K562 (cell line): ENCODE measurements around the gene CNPY4. TPM values are rescaled to one million over a fixed set of nuclear protein-coding genes. Genes with fewer than 3 reads are reported as not detected.

Experiments used
- BCL6 ChIP-seq: fragments of 250-450 bp; sonication (Bioruptor Pico); IDR thresholded peaks from 2 replicates; pipeline ENCODE4 v1.4.0; 2020
- CAMTA2 ChIP-seq: fragments of 250-450 bp; sonication (Bioruptor Pico); conservative IDR thresholded peaks from 2 replicates; pipeline ENCODE4 v1.5.1; 2022
- CBFA2T3 ChIP-seq: fragments of 450-650 bp; IDR thresholded peaks from 2 replicates; pipeline ENCODE4 v1.6.1; 2017
- CHCHD3 ChIP-seq: fragments of 250-450 bp; sonication (Bioruptor Pico); IDR thresholded peaks from 2 replicates; pipeline ENCODE4 v2.1.2; 2022; ENCODE audit warnings: mild to moderate bottlenecking
- CHD4 ChIP-seq: fragments of 200-600 bp; sonication (generic); IDR thresholded peaks from 3 replicates; pipeline ENCODE4 v1.6.1; 2012; ENCODE audit warnings: low read depth, mild to moderate bottlenecking, mixed read lengths, low read length, inconsistent platforms; ENCODE audit not compliant: insufficient read depth, insufficient replicate concordance, poor library complexity, severe bottlenecking
- ERF ChIP-seq: fragments of 450-650 bp; formaldehyde crosslinking; IDR thresholded peaks from 2 replicates; pipeline ENCODE4 v1.4.0; 2020; ENCODE audit warnings: mild to moderate bottlenecking, mixed read lengths
- GATAD2B ChIP-seq: fragments of 450-650 bp; IDR thresholded peaks from 2 replicates; pipeline ENCODE4 v1.6.1; 2017; ENCODE audit warnings: mild to moderate bottlenecking, borderline replicate concordance
- GTF2B ChIP-seq: IDR thresholded peaks from 2 replicates; pipeline ENCODE4 v1.6.1; 2011; ENCODE audit not compliant: insufficient read length; ENCODE audit errors: extremely low read depth
- MCM2 ChIP-seq: fragments of 450-650 bp; IDR thresholded peaks from 2 replicates; pipeline ENCODE4 v1.6.1; 2017; ENCODE audit warnings: low read depth, mild to moderate bottlenecking
- MEF2D ChIP-seq: conservative IDR thresholded peaks from 2 replicates; pipeline ENCODE4 v1.6.1; 2016; ENCODE audit warnings: low read depth, missing genetic modification characterization, missing compliant biosample characterization
- NFE2 ChIP-seq: IDR thresholded peaks from 2 replicates; pipeline ENCODE4 v1.6.1; 2014; ENCODE audit warnings: antibody characterized with exemption, low read depth
- PHB ChIP-seq: fragments of 250-450 bp; sonication (Bioruptor Pico); IDR thresholded peaks from 2 replicates; pipeline ENCODE4 v1.5.0; 2021
- POLR2AphosphoS2 ChIP-seq: IDR thresholded peaks from 2 replicates; pipeline ENCODE4 v1.6.1; 2012; ENCODE audit warnings: low read length, improper control_type of control experiment
- RCOR1 ChIP-seq, 2 experiments: IDR thresholded peaks; 2 replicates each; pipeline ENCODE4 v1.6.1; 2012; ENCODE audit warnings: low read depth in 2 of 2, low read length in 2 of 2, borderline replicate concordance in 1 of 2, improper control_type of control experiment in 1 of 2
- SETDB1 ChIP-seq: IDR thresholded peaks from one replicate; pipeline ENCODE4 v1.6.1; 2012; ENCODE audit warnings: low read length, control low read depth, inconsistent platforms
- ZNF134 ChIP-seq: fragments of 250-450 bp; sonication (Bioruptor Pico); conservative IDR thresholded peaks from 2 replicates; pipeline ENCODE4 v1.4.0; 2020
- ZNF146 ChIP-seq: IDR thresholded peaks from one replicate; pipeline ENCODE4 v1.6.1; 2018; ENCODE audit warnings: missing compliant biosample characterization; ENCODE audit not compliant: unreplicated experiment
- ZNF174 ChIP-seq: fragments of 250-450 bp; sonication (Bioruptor Pico); IDR thresholded peaks from 2 replicates; pipeline ENCODE4 v1.4.0; 2020; ENCODE audit warnings: mild to moderate bottlenecking
- ZNF280A ChIP-seq: fragments of 450-650 bp; IDR thresholded peaks from 2 replicates; pipeline ENCODE4 v1.6.1; 2018; ENCODE audit warnings: mild to moderate bottlenecking, low read depth; ENCODE audit not compliant: partially characterized antibody
- ZNF41 ChIP-seq: fragments of 250-450 bp; sonication (Bioruptor Pico); conservative IDR thresholded peaks from 2 replicates; pipeline ENCODE4 v1.4.0; 2020; ENCODE audit warnings: mild to moderate bottlenecking
- ZNF518B ChIP-seq: fragments of 250-450 bp; sonication (Bioruptor Pico); IDR thresholded peaks from 2 replicates; pipeline ENCODE4 v1.5.0; 2021; ENCODE audit warnings: mild to moderate bottlenecking, moderate library complexity
- ZNF584 ChIP-seq: fragments of 200-800 bp; sonication (Bioruptor generic); IDR thresholded peaks from 2 replicates; pipeline ENCODE4 v1.6.1; 2016; ENCODE audit warnings: low read depth, mild to moderate bottlenecking, missing genetic modification characterization, missing compliant biosample characterization
- polyA plus RNA-seq, 8 experiments: library from polyadenylated mRNA; depleted of rRNA in 4 of 8; stranded (reverse) in 5 of 8; unstranded in 3 of 8; fragments of >200 nt; fragmentation: Nextera tagmentation in 2 of 8; fragmentation: Illumina TruSeq in 1 of 8; extraction: Ambion mirVana in 2 of 8; extraction: Trizol in 1 of 8; gene quantifications; 2 replicates each; pipeline versions ENCODE4 v1.2.1 to v1.2.3, GENCODE V29; 2011 to 2014; ENCODE audit warnings: inconsistent platforms in 1 of 8, missing spikeins in 1 of 8
- total RNA-seq, 7 experiments: library from RNA; depleted of rRNA in 6 of 7; stranded (reverse); fragments of >200 nt in 6 of 7; fragmentation: Illumina TruSeq in 2 of 7; extraction: Trizol in 2 of 7; gene quantifications; 2 replicates each; pipeline versions ENCODE4 v1.2.1 to v1.2.3, GENCODE V29; 2011 to 2021; ENCODE audit warnings: low replicate concordance in 1 of 7
- TF ChIP-seq, protein P1 (sequence below): IDR thresholded peaks from 2 replicates; pipeline ENCODE4 v1.6.1; 2014; ENCODE audit warnings: antibody characterized with exemption

Gene CNPY4
- total and polyA plus RNA-seq, 9 of the 15 experiments (the other 6 are each of a cell fraction or from before 2014, with no cell fraction given): 1.9 to 11.2 (median 7.0) TPM

GRCh38 chr7:100101016-100101862, 18.2 kb upstream of the CNPY4 start, which contains the start of the genes AP4M1 and MCM7 (continued):
- no peak for TF ChIP-seq ZNF280A
- TF ChIP-seq, protein P1, sequence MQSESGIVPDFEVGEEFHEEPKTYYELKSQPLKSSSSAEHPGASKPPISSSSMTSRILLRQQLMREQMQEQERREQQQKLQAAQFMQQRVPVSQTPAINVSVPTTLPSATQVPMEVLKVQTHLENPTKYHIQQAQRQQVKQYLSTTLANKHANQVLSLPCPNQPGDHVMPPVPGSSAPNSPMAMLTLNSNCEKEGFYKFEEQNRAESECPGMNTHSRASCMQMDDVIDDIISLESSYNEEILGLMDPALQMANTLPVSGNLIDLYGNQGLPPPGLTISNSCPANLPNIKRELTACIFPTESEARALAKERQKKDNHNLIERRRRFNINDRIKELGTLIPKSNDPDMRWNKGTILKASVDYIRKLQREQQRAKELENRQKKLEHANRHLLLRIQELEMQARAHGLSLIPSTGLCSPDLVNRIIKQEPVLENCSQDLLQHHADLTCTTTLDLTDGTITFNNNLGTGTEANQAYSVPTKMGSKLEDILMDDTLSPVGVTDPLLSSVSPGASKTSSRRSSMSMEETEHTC: peak; percentile 78; the same call in 1 of the 2 replicates
- TF ChIP-seq GTF2B: no peak
- 0 out of 2 replicates have a peak, but pooled peaks have one; percentile 40 for TF ChIP-seq ZNF41 (CRISPR knock-in tag)
- TF ChIP-seq SETDB1: no peak
- TF ChIP-seq PHB (CRISPR knock-in tag): 0 out of 2 replicates have a peak, but pooled peaks have one; percentile 49
- no peak for TF ChIP-seq MEF2D
- TF ChIP-seq CHD4: no peak
- no peak for TF ChIP-seq ZNF174
- TF ChIP-seq MCM2: no peak
- TF ChIP-seq NFE2: no peak
- no peak for TF ChIP-seq ZNF518B (CRISPR knock-in tag)
- no peak for TF ChIP-seq ZNF146 (CRISPR knock-in tag)
- TF ChIP-seq ZNF134 (CRISPR knock-in tag): no peak
- no peak for TF ChIP-seq CBFA2T3
- TF ChIP-seq ERF: peak; percentile 44; the same call in 1 of the 2 replicates
- TF ChIP-seq POLR2AphosphoS2: no peak
- no peak; the same call in 1 of the 2 replicates for TF ChIP-seq BCL6 (CRISPR knock-in tag)
- no peak for TF ChIP-seq CAMTA2
- peak in 1 of 2 experiments; percentile 64; a peak in 3 of 4 replicates for TF ChIP-seq RCOR1 (IDR thresholded peaks at IDR 0.05; ENCODE audit: borderline replicate concordance in 1 of 2, low read depth in 2 of 2, low read length in 2 of 2)
- TF ChIP-seq ZNF584 (CRISPR knock-in tag): no peak
- TF ChIP-seq CHCHD3 (CRISPR knock-in tag): no peak
- no peak for TF ChIP-seq GATAD2B
